ENCODE measurements around the gene GRID1.
A peak's percentile ranks its signal among the peaks of the same experiment; 100 is the strongest.

The GRID1 gene

GRCh38 chr10:86155054-86155921 is 211.3 kb downstream of the GRID1 start:
- no peak for DNase-seq

GRCh38 chr10:86153751-86154150 is 212.8 kb downstream of the GRID1 start:
- DNase-seq, result no peak

- DNase-seq, result no peak
Measured at GRCh38 chr10:86152911-86153310, 213.7 kb downstream of the GRID1 start.

GRCh38 chr10:86152354-86152753 is 214.2 kb downstream of the GRID1 start:
- no peak for DNase-seq

DNA sequence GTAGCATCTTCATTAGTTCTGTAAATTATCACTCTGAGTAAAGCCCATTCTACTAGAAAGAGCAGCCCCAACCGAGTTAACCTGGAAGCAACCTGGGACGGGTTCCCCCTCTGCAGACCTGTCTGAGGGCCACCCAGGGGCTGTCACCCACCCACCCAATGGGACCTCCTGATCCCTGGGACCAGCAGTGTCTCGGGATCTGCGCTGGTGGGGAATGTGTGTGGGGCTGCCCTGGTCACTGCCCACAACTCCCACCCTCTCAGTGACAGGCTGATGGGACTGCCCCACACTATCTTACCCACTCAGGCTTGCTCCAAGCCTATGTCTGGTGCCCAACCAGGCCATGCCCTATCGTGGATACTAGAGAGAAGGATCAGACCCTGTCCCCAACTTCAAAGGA is 215.0 kb downstream of the GRID1 start:
- no peak for DNase-seq

DNA sequence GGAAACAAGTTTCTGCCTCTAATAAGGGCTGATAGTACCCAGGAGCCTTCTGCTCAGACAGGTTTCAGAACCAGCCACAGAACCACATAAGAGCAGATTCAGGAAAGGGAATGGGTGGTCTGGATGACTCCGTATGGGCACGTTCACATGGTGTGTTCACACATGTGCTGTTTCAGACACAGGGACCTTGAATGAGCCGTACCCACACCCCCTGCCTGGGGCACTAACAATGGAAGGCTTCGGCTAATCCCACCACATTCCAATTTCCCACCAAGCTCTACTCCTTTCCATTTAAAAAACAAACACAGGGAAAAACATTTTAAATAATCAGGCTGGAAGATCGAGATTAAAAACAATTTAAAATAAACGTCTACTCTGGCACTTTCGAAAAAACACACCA is 217.3 kb downstream of the GRID1 start:
- DNase-seq, result no peak

GRCh38 chr10:86148117-86148516 is 218.5 kb downstream of the GRID1 start:
- DNase-seq, result no peak

DNA sequence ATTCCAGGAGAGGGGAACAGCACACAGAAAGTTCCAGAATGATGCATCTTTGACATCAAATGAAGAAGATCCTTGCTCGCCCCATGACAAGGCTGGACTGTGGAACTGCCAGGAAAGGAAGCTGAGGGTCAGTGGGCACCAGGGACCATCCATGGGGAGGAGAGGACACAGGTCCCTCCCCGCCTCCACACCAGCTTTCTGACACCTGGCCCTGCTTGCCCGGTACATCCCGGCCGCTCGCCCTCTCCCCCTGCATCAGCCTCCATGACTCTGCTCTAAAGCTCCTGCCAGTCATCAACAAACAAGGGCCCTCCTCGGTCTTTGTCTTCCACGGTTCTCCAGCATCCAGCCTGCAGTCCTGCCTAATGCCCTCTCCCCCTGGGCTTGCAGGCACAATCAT is 222.3 kb downstream of the GRID1 start:
- DNase-seq, result no peak

DNA sequence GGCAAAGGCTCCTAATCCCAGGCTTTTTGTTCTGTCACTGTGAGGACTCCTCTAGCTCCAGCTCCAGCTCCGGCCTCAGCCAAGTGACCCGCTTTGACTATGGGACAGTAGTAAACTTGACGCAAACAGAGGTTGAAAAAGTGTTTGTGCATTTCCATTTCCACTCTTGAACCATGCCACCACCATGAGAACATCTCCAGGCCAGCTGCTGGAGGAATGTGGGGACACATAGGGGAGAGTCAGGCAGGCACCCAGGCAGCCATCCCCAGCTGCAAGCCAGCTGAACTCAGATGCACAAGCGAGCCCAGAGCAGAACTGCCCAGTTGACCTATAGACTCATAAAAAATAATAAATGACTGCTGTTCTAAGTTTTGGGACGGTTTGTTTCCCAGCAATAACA is 224.7 kb downstream of the GRID1 start:
- no peak for DNase-seq

GRCh38 chr10:86139066-86139657 is 227.4 kb downstream of the GRID1 start:
- DNase-seq, result peak; percentile 69

DNA sequence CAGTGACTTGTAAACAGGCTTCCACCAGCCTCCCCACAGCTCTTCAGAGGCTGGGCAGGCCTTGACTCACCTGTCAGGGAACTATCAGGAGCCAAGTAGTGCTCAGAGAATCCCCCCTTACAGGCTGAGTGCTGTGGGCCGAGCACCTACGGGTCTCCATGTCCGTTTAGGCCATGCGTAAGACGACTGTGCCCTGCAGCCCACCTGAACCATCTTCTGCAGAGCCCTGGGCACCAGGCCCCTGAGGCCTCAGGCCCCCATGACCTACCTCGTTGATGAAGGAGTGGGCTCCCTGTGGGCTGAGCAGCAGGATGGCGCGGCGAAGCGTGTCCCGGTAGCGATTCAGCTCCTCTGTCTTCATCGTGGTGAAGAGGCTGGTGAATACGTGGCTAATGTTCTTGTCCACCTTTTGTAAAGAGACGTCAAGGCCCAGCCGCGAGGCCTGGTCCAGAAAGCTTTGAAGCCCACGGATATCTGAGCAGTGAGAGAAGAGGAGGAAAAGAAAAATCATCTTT is 228.0 kb downstream of the GRID1 start:
- no peak for DNase-seq

- no peak for DNase-seq
Measured at GRCh38 chr10:86137561-86137960, 229.0 kb downstream of the GRID1 start.

DNA sequence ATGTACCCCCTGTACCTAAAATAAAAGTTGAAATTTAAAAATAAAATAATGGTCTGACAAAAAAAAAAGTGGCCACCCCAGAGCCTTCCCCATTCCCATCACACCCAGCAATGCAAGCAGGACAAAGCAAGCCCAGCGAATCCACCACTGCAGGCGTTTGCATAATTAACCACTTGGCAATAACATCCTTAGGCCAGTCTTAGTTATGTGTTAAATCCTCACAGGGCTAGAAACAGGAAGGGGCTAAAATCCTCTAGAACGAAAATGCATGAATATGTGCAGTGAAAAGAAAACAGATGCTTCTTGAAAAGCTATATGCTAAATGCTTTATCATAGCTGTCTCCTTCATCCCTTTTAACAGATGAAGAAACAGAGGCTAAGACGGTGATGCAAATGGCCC is 229.7 kb downstream of the GRID1 start:
- DNase-seq, result no peak

DNA sequence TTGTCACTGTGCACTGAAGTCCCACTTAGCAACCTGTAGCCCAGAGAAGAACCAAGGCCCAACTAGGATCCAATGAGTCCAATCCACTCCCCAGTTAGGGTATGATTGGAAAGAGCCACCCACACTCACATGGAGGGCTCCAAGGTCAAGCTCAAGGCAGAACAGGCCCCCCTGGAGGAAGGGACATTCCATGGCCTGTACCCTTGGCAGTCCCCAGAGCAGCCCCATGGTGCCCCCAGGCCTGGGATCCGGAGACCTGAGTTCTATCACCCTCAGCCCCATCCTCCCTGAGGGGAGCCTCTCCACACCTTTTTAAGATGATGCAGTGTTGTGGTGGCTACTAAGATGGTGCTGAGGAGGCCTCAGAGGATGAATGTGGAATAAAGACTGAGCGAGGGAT is 231.4 kb downstream of the GRID1 start:
- DNase-seq, result no peak

GRCh38 chr10:86130737-86131475 is 235.7 kb downstream of the GRID1 start:
- DNase-seq, result no peak

DNA sequence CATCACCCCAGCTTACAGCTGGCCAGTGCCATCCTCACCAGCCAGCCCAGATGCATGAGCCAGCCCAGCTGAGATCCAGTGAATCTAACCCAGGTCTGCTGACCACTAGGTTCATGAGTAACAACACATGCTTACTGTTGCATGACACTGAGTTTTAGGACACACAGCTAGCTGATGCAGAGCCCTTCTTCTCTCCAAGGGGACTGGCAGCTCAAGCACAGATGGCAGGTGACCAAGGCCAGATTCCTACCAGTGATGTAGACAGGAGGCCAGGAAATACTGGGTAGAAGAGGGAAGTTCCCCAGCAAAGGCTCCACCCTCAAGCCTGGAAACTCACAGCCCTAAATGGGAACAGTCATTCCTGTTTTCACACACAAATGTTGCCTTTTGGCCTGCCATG is 236.6 kb downstream of the GRID1 start:
- no peak for DNase-seq

- no peak for DNase-seq
Measured at GRCh38 chr10:86128360-86128759, 238.2 kb downstream of the GRID1 start.

DNA sequence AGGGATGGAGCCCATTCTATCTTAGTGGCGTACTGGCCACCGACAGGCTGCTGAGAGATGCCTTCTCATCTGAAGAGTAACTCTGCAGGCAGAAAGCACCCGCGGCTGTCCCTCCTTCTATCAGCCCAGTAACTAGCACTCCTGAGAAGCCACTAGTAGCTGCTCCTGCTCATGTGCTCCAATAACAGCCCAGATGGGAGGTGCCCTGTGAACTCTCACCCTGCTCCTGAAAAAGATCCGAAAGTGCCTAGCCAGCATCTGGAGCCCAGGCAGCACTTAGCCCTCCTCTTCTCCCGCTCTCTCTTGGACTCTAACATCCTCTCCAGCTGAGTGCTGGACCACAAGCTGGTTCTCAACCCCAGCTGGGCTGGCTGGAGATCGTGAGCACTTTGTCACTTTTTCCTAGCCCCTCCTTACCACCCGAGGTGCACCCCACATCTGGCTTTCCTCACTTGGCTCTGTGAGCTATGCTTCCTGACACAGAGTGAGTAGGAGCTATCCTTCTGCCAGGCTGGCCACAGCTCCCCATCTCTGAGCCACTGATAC is 239.2 kb downstream of the GRID1 start:
- no peak for DNase-seq

DNA sequence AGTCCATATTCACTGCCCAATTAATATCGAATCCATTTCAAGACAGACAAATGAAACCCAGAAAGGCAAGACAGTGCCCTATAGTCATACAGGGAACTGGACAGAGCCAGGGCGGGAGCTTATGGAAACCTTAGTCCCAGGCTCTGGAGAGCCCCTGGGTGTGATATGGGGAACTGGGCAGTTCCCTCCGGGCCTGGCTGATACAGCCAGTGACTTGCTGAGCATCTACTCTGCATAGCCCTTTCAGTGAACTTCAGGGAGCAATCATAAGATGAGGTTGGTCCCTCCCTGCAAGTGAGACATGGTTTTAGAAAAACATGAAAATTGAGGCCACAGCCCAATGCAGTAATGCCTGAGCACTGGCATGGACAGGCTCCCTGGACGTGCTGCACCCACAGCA is 241.9 kb downstream of the GRID1 start:
- no peak for DNase-seq

GRCh38 chr10:86123715-86124114 is 242.9 kb downstream of the GRID1 start:
- no peak for DNase-seq

- DNase-seq, result no peak
Measured at GRCh38 chr10:86123304-86123703, 243.3 kb downstream of the GRID1 start.

GRCh38 chr10:86122646-86123045 is 243.9 kb downstream of the GRID1 start:
- DNase-seq, result no peak

GRCh38 chr10:86121200-86121599 is 245.4 kb downstream of the GRID1 start:
- DNase-seq, result no peak

All from DMS53 (cell line).